ENCODE data around the gene P2RY2. TPM values are rescaled to one million over a fixed set of nuclear protein-coding genes. Genes with fewer than 3 reads are reported as not detected.

Gene P2RY2
- total RNA-seq, 1 experiment from 2014 or later = 0.26 TPM

GRCh38 chr11:73249304-73249703 lies 31.2 kb downstream of the P2RY2 start:
- Histone ChIP-seq H3K9ac (ENCODE audit: extremely low read depth, insufficient read length, low read length) (no peak overlapping the region), H3K18ac (ENCODE audit: insufficient read length, low read depth, low read length) (no peak overlapping the region), H4K20me1 (ENCODE audit: control insufficient read depth, insufficient read depth, insufficient read length) (no peaks in the 10 kb centered on the region), H3K56ac (ENCODE audit: insufficient read length, low read depth, low read length) (no peak overlapping the region), H4K8ac (replicated peaks; ENCODE audit: insufficient read length, low read depth, low read length) (no peak overlapping the region), H3K9me3 (ENCODE audit: control insufficient read depth, low read depth, low read length) (no peaks in the 10 kb centered on the region), H2BK20ac (ENCODE audit: low read depth, low read length, poor library complexity, severe bottlenecking) (no peak overlapping the region), H3K4ac (ENCODE audit: low read depth, low read length) (no peak overlapping the region), H3T11ph (ENCODE audit: low read length) (no peak overlapping the region), H3K14ac (ENCODE audit: insufficient read depth, low read length) (no peak overlapping the region), H4K5ac (ENCODE audit: insufficient read length, low read depth, low read length) (no peak overlapping the region), H3K23me2 (ENCODE audit: insufficient read length, low read depth, low read length, poor library complexity, severe bottlenecking) (no peaks in the 10 kb centered on the region), H3K79me1 (ENCODE audit: insufficient read depth, low read depth, low read length, poor library complexity, severe bottlenecking) (no peaks in the 10 kb centered on the region), H3K79me2 (ENCODE audit: insufficient read depth, low read length) (no peaks in the 10 kb centered on the region), H3K27me3 (ENCODE audit: insufficient read depth, low read length) (no peaks in the 10 kb centered on the region), H2BK5ac (ENCODE audit: insufficient read length, low read length) (no peak overlapping the region), H3K4me1 (ENCODE audit: insufficient read depth, low read length) (peaks cover 4% of the 10 kb centered on the region; the same call in 1 of the 2 replicates), H2BK120ac (ENCODE audit: low read depth, low read length, poor library complexity, severe bottlenecking) (no peak overlapping the region), H2AK5ac (ENCODE audit: insufficient read length, low read length) (no peak overlapping the region), H3K23ac (ENCODE audit: insufficient read length, low read depth, low read length) (no peak overlapping the region), H2BK15ac (ENCODE audit: low read depth, low read length) (no peak overlapping the region), H3K4me2 (ENCODE audit: insufficient read depth, insufficient read length, low read length) (no peak overlapping the region), H2BK12ac (ENCODE audit: insufficient read length, low read depth, low read length) (no peak overlapping the region), H3K27ac (ENCODE audit: insufficient read length, low read depth, low read length) (no peak overlapping the region), H2AFZ (ENCODE audit: low read length) (no peak overlapping the region), H4K91ac (ENCODE audit: insufficient read length, low read depth, low read length) (no peak overlapping the region)
- Mint-ChIP-seq H3K27me3 (ENCODE audit: low read depth) (no peaks in the 10 kb centered on the region; the same call in 1 of the 2 replicates), H3K4me3 (no peak overlapping the region), H3K9me3 (no peaks in the 10 kb centered on the region; a peak in 1 of 5 replicates), H3K36me3 (ENCODE audit: insufficient read depth in 1 of 3, low read depth in 3 of 3) (no peaks in the 10 kb centered on the region), H3K4me1 (peaks cover 21 to 22% of the 10 kb centered on the region in 2 experiments), H3K27ac (no peak overlapping the region)
- peak; percentile 8 for DNase-seq
- no CpG with 5 or more reads among the region's 5 CpGs for WGBS (ENCODE audit: extremely low coverage, insufficient read length, low lambda C conversion rate)
- TF ChIP-seq CTCF (conservative IDR thresholded peaks at IDR 0.05) = no peak
